OCI-M1 (cell line): Measurements from ENCODE around the gene FRA10AC1.

Source experiments
- DNase-seq: peaks from one replicate; lab custom pipeline; 2025; lab: John Stamatoyannopoulos, UW

The FRA10AC1 gene

GRCh38 chr10:93629647-93630305, 72.6 kb downstream of the FRA10AC1 start:
- DNase-seq: no peak

- no peak for DNase-seq
These were observed 73.5 kb downstream of the FRA10AC1 start for GRCh38 chr10:93628858-93629257.

- DNase-seq: no peak
These were observed 79.5 kb downstream of the FRA10AC1 start for GRCh38 chr10:93622942-93623341.

- DNase-seq: no peak
These were observed 81.5 kb downstream of the FRA10AC1 start for GRCh38 chr10:93620925-93621324.
